Hepatocyte (in vitro differentiated cells): ENCODE results near the gene ASS1. TPM values are rescaled to one million over a fixed set of nuclear protein-coding genes. Genes with fewer than 3 reads are reported as not detected.
A peak's percentile ranks its signal among the peaks of the same experiment; 100 is the strongest.

Experiments
- DNase-seq: peaks from one replicate; pipeline ENCODE4 v3.0.0-alpha.2; 2016; ENCODE audit warnings: low spot score
- H2AFZ ChIP-seq: fragments of 200-600 bp; sonication (generic); 2 replicates; pipeline ENCODE4 v1.6.0; 2016; ENCODE audit warnings: antibody characterized with exemption, mild to moderate bottlenecking
- H3K27ac ChIP-seq: fragments of 200-600 bp; sonication (generic); 2 replicates; pipeline ENCODE4 v1.5.1; 2016; ENCODE audit warnings: mild to moderate bottlenecking
- H3K27me3 ChIP-seq: fragments of 200-600 bp; sonication (generic); 2 replicates; pipeline ENCODE4 v1.6.1; 2016
- H3K36me3 ChIP-seq: fragments of 200-600 bp; sonication (generic); replicated peaks from 2 replicates; pipeline ENCODE4 v1.5.1; 2016; ENCODE audit warnings: low read depth; ENCODE audit not compliant: insufficient read depth
- H3K4me1 ChIP-seq: fragments of 200-600 bp; sonication (generic); 2 replicates; pipeline ENCODE4 v1.5.1; 2016; ENCODE audit warnings: mild to moderate bottlenecking, moderate library complexity; ENCODE audit not compliant: insufficient read depth
- H3K4me2 ChIP-seq: fragments of 200-600 bp; sonication (generic); 2 replicates; pipeline ENCODE4 v1.6.0; 2016
- H3K4me3 ChIP-seq: fragments of 200-600 bp; sonication (generic); 2 replicates; pipeline ENCODE4 v1.5.1; 2016; ENCODE audit warnings: mild to moderate bottlenecking
- H3K79me2 ChIP-seq: fragments of 200-600 bp; sonication (generic); 2 replicates; pipeline ENCODE4 v1.6.0; 2017; ENCODE audit warnings: mild to moderate bottlenecking
- H3K9me2 ChIP-seq: fragments of 200-600 bp; sonication (generic); replicated peaks from 2 replicates; pipeline ENCODE4 v1.6.0; 2017; ENCODE audit warnings: mild to moderate bottlenecking; ENCODE audit not compliant: insufficient read depth
- H3K9me3 ChIP-seq: fragments of 200-600 bp; sonication (generic); 2 replicates; pipeline ENCODE4 v1.5.1; 2016; ENCODE audit warnings: low read depth, mild to moderate bottlenecking
- H4K20me1 ChIP-seq: fragments of 200-600 bp; sonication (generic); 2 replicates; pipeline ENCODE4 v1.6.0; 2016; ENCODE audit warnings: mild to moderate bottlenecking; ENCODE audit not compliant: insufficient read depth, poor library complexity, severe bottlenecking
- EZH2 ChIP-seq: fragments of 200-600 bp; sonication (generic); IDR thresholded peaks from 2 replicates; pipeline ENCODE4 v1.6.1; 2016; ENCODE audit warnings: antibody characterized with exemption, mild to moderate bottlenecking, borderline replicate concordance
- EZH2phosphoT487 ChIP-seq: fragments of 200-600 bp; sonication (generic); IDR thresholded peaks from one replicate; pipeline ENCODE4 v1.6.1; 2018; ENCODE audit warnings: antibody characterized with exemption, mild to moderate bottlenecking, low read depth, moderate library complexity; ENCODE audit not compliant: unreplicated experiment, severe bottlenecking
- WGBS: methylation state at CpG from one replicate; pipeline ENCODE4 v1.1.6; 2016; ENCODE audit warnings: low lambda C conversion rate; ENCODE audit errors: missing lambda C conversion rate; 5-methylcytosine and 5-hydroxymethylcytosine counted together
- polyA plus RNA-seq: library from polyadenylated mRNA; unstranded; fragments of >200 nt; fragmentation: Nextera tagmentation; extraction: Ambion mirVana; gene quantifications from 2 replicates; pipeline ENCODE4 v1.2.1, GENCODE V29; 2016
- total RNA-seq: library from RNA; depleted of rRNA; stranded (reverse); fragments of >200 nt; gene quantifications from 2 replicates; pipeline ENCODE4 v1.2.3, GENCODE V29; 2014
- TF ChIP-seq, protein P1 (sequence below): fragments of 200-600 bp; sonication (generic); IDR thresholded peaks from 2 replicates; pipeline ENCODE4 v1.5.1; 2016; ENCODE audit warnings: antibody characterized with exemption, mild to moderate bottlenecking; ENCODE audit not compliant: poor library complexity

Gene ASS1
- total RNA-seq = 292 and 321 TPM in 2 replicates
- polyA plus RNA-seq = 103 and 145 TPM in 2 replicates

- H4K20me1 ChIP-seq = no peaks in the 10 kb centered on the region
- 1% methylated on average over 32 of the region's 66 CpGs for whole genome bisulfite sequencing
- peaks cover 23% of the 10 kb centered on the region for H3K79me2 ChIP-seq
- H3K4me1 ChIP-seq = peaks cover 30% of the 10 kb centered on the region
- H3K4me3 ChIP-seq = peak within 1 kb of the TSS; percentile 85
- peaks cover 3% of the 10 kb centered on the region for H3K9me3 ChIP-seq
- H3K4me2 ChIP-seq = peak within 1 kb of the TSS; percentile 99
- TF ChIP-seq, protein P1, sequence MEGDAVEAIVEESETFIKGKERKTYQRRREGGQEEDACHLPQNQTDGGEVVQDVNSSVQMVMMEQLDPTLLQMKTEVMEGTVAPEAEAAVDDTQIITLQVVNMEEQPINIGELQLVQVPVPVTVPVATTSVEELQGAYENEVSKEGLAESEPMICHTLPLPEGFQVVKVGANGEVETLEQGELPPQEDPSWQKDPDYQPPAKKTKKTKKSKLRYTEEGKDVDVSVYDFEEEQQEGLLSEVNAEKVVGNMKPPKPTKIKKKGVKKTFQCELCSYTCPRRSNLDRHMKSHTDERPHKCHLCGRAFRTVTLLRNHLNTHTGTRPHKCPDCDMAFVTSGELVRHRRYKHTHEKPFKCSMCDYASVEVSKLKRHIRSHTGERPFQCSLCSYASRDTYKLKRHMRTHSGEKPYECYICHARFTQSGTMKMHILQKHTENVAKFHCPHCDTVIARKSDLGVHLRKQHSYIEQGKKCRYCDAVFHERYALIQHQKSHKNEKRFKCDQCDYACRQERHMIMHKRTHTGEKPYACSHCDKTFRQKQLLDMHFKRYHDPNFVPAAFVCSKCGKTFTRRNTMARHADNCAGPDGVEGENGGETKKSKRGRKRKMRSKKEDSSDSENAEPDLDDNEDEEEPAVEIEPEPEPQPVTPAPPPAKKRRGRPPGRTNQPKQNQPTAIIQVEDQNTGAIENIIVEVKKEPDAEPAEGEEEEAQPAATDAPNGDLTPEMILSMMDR = no peak
- TF ChIP-seq EZH2 (no peak), EZH2phosphoT487 (no peak)
- DNase-seq = peak; percentile 91
- peak within 1 kb of the TSS; percentile 84 for H2AFZ ChIP-seq
- no peaks in the 10 kb centered on the region for H3K27me3 ChIP-seq
- H3K9me2 ChIP-seq = no peaks in the 10 kb centered on the region
- H3K27ac ChIP-seq = peak within 1 kb of the TSS; percentile 92
- no peaks in the 10 kb centered on the region for H3K36me3 ChIP-seq
These were observed at the start of gene ASS1 for GRCh38 chr9:130444565-130445221. Gene ASS1 (plus strand): TSS chr9:130444961. CDS start chr9:130452229, 7,268 bp downstream.

DNA sequence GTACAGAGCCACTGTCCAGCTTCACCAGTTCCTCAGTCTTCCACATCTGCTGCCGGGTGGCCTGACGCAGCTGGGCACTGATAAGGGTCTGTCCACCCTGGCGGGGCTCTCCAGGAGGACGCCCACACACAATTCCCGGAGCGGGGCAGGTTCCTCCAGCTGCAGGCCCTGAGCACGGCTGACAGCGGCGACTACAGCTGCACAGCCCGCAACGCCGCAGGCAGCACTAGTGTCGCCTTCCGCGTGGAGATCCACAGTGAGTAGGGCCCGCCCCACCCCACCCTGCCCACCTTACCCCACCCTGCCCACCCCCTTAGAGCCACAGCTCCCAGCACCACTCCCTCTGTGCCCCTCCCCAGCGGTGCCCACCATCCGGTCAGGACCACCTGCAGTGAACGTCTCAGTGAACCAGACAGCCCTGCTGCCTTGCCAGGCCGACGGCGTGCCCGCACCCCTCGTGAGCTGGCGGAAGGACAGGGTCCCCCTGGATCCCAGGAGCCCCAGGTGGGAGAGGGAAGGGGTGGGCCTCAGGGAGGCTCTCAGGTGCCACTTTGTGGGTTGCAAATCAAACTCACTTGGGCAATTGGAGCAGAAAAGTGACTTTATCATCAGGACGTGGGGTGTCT is 48.8 kb upstream of the ASS1 start:
- 94% methylated on average over 16 of the region's 26 CpGs for WGBS
- H3K36me3 ChIP-seq = no peaks in the 10 kb centered on the region
- no peak overlapping the region for H2AFZ ChIP-seq
- no peaks in the 10 kb centered on the region for H3K9me2 ChIP-seq
- no peak overlapping the region for H3K4me3 ChIP-seq
- no peak for TF ChIP-seq EZH2phosphoT487
- no peak for TF ChIP-seq EZH2
- TF ChIP-seq, protein P1 = no peak
- H3K4me1 ChIP-seq = no peaks in the 10 kb centered on the region
- no peaks in the 10 kb centered on the region for H3K27me3 ChIP-seq
- H3K4me2 ChIP-seq = no peak overlapping the region
- no peaks in the 10 kb centered on the region for H4K20me1 ChIP-seq
- DNase-seq = no peak
- H3K79me2 ChIP-seq = no peaks in the 10 kb centered on the region
- no peak overlapping the region for H3K27ac ChIP-seq
- no peaks in the 10 kb centered on the region for H3K9me3 ChIP-seq

- Histone ChIP-seq H2AFZ (no peak overlapping the region), H3K9me3 (no peaks in the 10 kb centered on the region), H4K20me1 (no peaks in the 10 kb centered on the region), H3K36me3 (no peaks in the 10 kb centered on the region), H3K4me2 (no peak overlapping the region), H3K4me3 (no peak overlapping the region), H3K79me2 (no peaks in the 10 kb centered on the region), H3K27me3 (no peaks in the 10 kb centered on the region), H3K27ac (no peak overlapping the region), H3K9me2 (no peaks in the 10 kb centered on the region), H3K4me1 (no peaks in the 10 kb centered on the region)
- DNase-seq = no peak
- WGBS = 90% methylated on average over 4 of the region's 4 CpGs
- no peak for TF ChIP-seq EZH2phosphoT487
- TF ChIP-seq, protein P1 = no peak
- no peak for TF ChIP-seq EZH2
These were observed 48.2 kb upstream of the ASS1 start for GRCh38 chr9:130396581-130396980.
